Heart right ventricle (tissue), 16 donors: ENCODE results near the gene IGF2R. TPM values are rescaled to one million over a fixed set of nuclear protein-coding genes. Genes with fewer than 3 reads are reported as not detected.

Source experiments
- ATAC-seq, 8 donors: fragments of 200-7000 bp; cut with Tn5 transposase; one replicate each; pipeline ENCODE4 v1.9.1; 2020; ENCODE audit warnings: mild to moderate bottlenecking in 8 of 8, moderate library complexity in 8 of 8, moderate number of reproducible peaks in 1 of 8
- DNase-seq, 2 donors: peaks; one replicate each; pipeline ENCODE4 v3.0.0-alpha.2; 2020
- H3K27ac ChIP-seq, 10 donors: fragments of 200-600 bp; sonication (generic) in 2 of 10; one replicate each; pipeline versions ENCODE4 v1.5.0 to v1.8.0; 2020 to 2022; ENCODE audit warnings: mild to moderate bottlenecking in 3 of 10
- H3K27me3 ChIP-seq, 7 donors: fragments of 200-600 bp; one replicate each; pipeline ENCODE4 v1.8.0; 2021 to 2022; ENCODE audit warnings: mild to moderate bottlenecking in 2 of 7
- H3K36me3 ChIP-seq, 9 donors: fragments of 200-600 bp; sonication (generic) in 1 of 9; one replicate each; pipeline versions ENCODE4 v1.5.0 to v1.8.0; 2020 to 2022; ENCODE audit warnings: mild to moderate bottlenecking in 2 of 9
- H3K4me1 ChIP-seq, 9 donors: fragments of 200-600 bp; sonication (generic) in 1 of 9; one replicate each; pipeline versions ENCODE4 v1.5.0 to v1.8.0; 2020 to 2022; ENCODE audit warnings: mild to moderate bottlenecking in 4 of 9
- H3K4me3 ChIP-seq, 10 donors: fragments of 200-600 bp; sonication (generic) in 2 of 10; one replicate each; pipeline versions ENCODE4 v1.5.0 to v1.8.0; 2020 to 2022; ENCODE audit warnings: mild to moderate bottlenecking in 7 of 10, moderate library complexity in 2 of 10
- H3K9me3 ChIP-seq, 11 donors: fragments of 200-600 bp in 10 of 11; sonication (generic) in 2 of 11; one replicate each; pipeline versions ENCODE4 v1.5.0 to v1.8.0; 2013 to 2022; ENCODE audit warnings: mild to moderate bottlenecking in 2 of 11, control low read depth in 1 of 11, moderate library complexity in 1 of 11
- CTCF ChIP-seq, 9 donors: fragments of 200-600 bp; sonication (generic) in 2 of 9; IDR thresholded peaks; one replicate each; pipeline versions ENCODE4 v1.5.0 to v1.8.0; 2021 to 2022; ENCODE audit warnings: antibody characterized with exemption in 9 of 9, mild to moderate bottlenecking in 5 of 9, moderate library complexity in 1 of 9
- WGBS, 2 donors: extraction: QIAGEN DNeasy Blood & Tissue Kit; methylation state at CpG; one replicate each; pipeline ENCODE4 v1.1.7; 2013; ENCODE audit warnings: inconsistent platforms in 1 of 2; 5-methylcytosine and 5-hydroxymethylcytosine counted together
- intact Hi-C, 10 donors: fragments of 100-400 bp; cut with DNase I; formaldehyde crosslinking; loops; one replicate each; pipeline versions ENCODE4 v1.11.1 to v1.14.2; 2022
- polyA plus RNA-seq, 2 donors: library from polyadenylated mRNA; stranded (reverse); fragments of 200-250 nt; gene quantifications; one replicate each; pipeline ENCODE4 v1.2.3, GENCODE V29; 2013
- total RNA-seq, 10 donors: library from RNA; stranded (reverse); fragmentation: NEBNext Ultra II Directional in 3 of 10; extraction: Animal tissue kit (Norgen Biotek cat#: 25700) in 3 of 10; gene quantifications; one replicate each; pipeline versions ENCODE4 v1.2.1 to v1.2.4, GENCODE V29; 2021 to 2023
- donor health status: Arrhythmogenic right ventricular cardiomyopathy.
- donor health status: ischemic (EF 13 %, LVEDD 7.1; RV severe dilation, severe dysfunction).
- donor health status: healthy with polysubstance abuse.
- donor health status: DM: no; HTN: yes; CAD: no.
- donor health status: DM: no; HTN: no; CAD: no.
- donor health status: ischemic (EF 25% LVEDD 6.9; RV normal size, moderate dysfunction).
- donor health status: ischemic (EF 25% LVEDD 5.7; RV mildly dilated, moderate dysfunction).
- donor health status: healthy.
- donor health status: DM: yes; HTN: yes; CAD: no.
- donor health status: Ischemic cardiomyopathy.
- donor health status: ischemic (EF 35%, LVEDD 5.7; RV mildly dilated, moderate dysfunction).
- donor health status: nonischemic (EF 11% LVEDD 7.7; RV severe dilation, severe dysfunction).
- donor health status: DM: yes; HTN: yes; CAD: no.
- donor health status: PGD.
- donor health status: ischemic (EF 29% LVEDD 5.4; RV normal size, mild dysfunction).
- donor health status: nonischemic (EF 23%, LVEDD 6.1; RV moderate dilation, normal function).

The IGF2R gene
- total and polyA plus RNA-seq, 12 donors: 13.7 to 95.6 (median 70.2) TPM

- Histone ChIP-seq H3K4me1 (peaks cover 0 to 23% (median 7%) of the 10 kb centered on the region in 9 donors), H3K27ac (no peak overlapping the region), H3K9me3 (no peaks in the 10 kb centered on the region), H3K36me3 (no peaks in the 10 kb centered on the region), H3K27me3 (no peaks in the 10 kb centered on the region), H3K4me3 (no peak overlapping the region)
- DNase-seq: peak in 1 of 2 donors; percentile 36
- 24% methylated on average over 8 of the region's 8 CpGs for WGBS, 2 donors
- no peak for TF ChIP-seq CTCF (IDR thresholded peaks at IDR 0.05)
- intact Hi-C loops: loop anchor here in 2 of 10 donors (5.0 to 10.0 kb wide), 3 partner anchors 53 to 417 kb away; partner anchors contain the start of genes SLC22A3 (in 1 of the 2) and SOD2 (in 1 of the 2)
- ATAC-seq: peak in 1 of 8 donors; percentile 42
These were observed 39.1 kb upstream of the IGF2R start for GRCh38 chr6:159929819-159930218.

- DNase-seq: no peak
- TF ChIP-seq CTCF (IDR thresholded peaks at IDR 0.05): no peak
- no peak for ATAC-seq
- no peaks in the 10 kb centered on the region for H3K36me3 ChIP-seq
- peaks cover 0 to 23% (median 7%) of the 10 kb centered on the region in 9 donors for H3K4me1 ChIP-seq
- H3K27me3 ChIP-seq: no peaks in the 10 kb centered on the region
- intact Hi-C loops: loop anchor here in 2 of 10 donors (5.0 to 10.0 kb wide), 2 partner anchors 54 to 236 kb away; partner anchors contain the start of gene SOD2 (in 1 of the 2)
- WGBS, 2 donors: 90 to 93% methylated on average over 3 of the region's 3 CpGs
- no peak overlapping the region for H3K4me3 ChIP-seq
- no peak overlapping the region for H3K27ac ChIP-seq
- H3K9me3 ChIP-seq: peaks cover 0 to 10% (median 2%) of the 10 kb centered on the region in 11 donors
These were observed 37.8 kb upstream of the IGF2R start for GRCh38 chr6:159931112-159931511.

- H3K9me3 ChIP-seq: peaks cover 0 to 10% (median 2%) of the 10 kb centered on the region in 11 donors
- intact Hi-C loops: loop anchor here in 2 of 10 donors (5.0 to 10.0 kb wide), 2 partner anchors 55 to 237 kb away; partner anchors contain the start of gene SOD2 (in 1 of the 2)
- H3K27me3 ChIP-seq: no peaks in the 10 kb centered on the region
- DNase-seq: no peak
- H3K4me1 ChIP-seq: peaks cover 0 to 23% (median 7%) of the 10 kb centered on the region in 9 donors
- no peaks in the 10 kb centered on the region for H3K36me3 ChIP-seq
- no peak for TF ChIP-seq CTCF (IDR thresholded peaks at IDR 0.05)
- 62 to 64% methylated on average over 4 of the region's 4 CpGs for WGBS, 2 donors
- H3K27ac ChIP-seq: no peak overlapping the region
- no peak overlapping the region for H3K4me3 ChIP-seq
- ATAC-seq: no peak
These were observed 37.0 kb upstream of the IGF2R start for GRCh38 chr6:159931846-159932245.

GRCh38 chr6:159933077-159933476 is 35.8 kb upstream of the IGF2R start:
- no peaks in the 10 kb centered on the region for H3K36me3 ChIP-seq
- ATAC-seq (no peak), DNase-seq (no peak)
- TF ChIP-seq CTCF (IDR thresholded peaks at IDR 0.05): no peak
- intact Hi-C loops: loop anchor here in 2 of 10 donors (5.0 to 10.0 kb wide), 2 partner anchors 56 to 238 kb away; partner anchors contain the start of gene SOD2 (in 1 of the 2)
- no peak overlapping the region for H3K4me3 ChIP-seq
- 91 to 96% methylated on average over 1 of the region's 1 CpG for WGBS, 2 donors
- H3K27me3 ChIP-seq: no peaks in the 10 kb centered on the region
- peaks cover 0 to 23% (median 7%) of the 10 kb centered on the region in 9 donors for H3K4me1 ChIP-seq
- H3K9me3 ChIP-seq: peaks cover 0 to 10% (median 2%) of the 10 kb centered on the region in 11 donors
- H3K27ac ChIP-seq: no peak overlapping the region
